ENCODE measurements around the gene TMEM164. TPM values are rescaled to one million over a fixed set of nuclear protein-coding genes. Genes with fewer than 3 reads are reported as not detected.
A peak's percentile ranks its signal among the peaks of the same experiment; 100 is the strongest.

Gene TMEM164
- total and polyA plus RNA-seq, 2 donors (not counting 1 experiment from before 2014, with no cell fraction given): 5.7 to 10.2 TPM

DNA sequence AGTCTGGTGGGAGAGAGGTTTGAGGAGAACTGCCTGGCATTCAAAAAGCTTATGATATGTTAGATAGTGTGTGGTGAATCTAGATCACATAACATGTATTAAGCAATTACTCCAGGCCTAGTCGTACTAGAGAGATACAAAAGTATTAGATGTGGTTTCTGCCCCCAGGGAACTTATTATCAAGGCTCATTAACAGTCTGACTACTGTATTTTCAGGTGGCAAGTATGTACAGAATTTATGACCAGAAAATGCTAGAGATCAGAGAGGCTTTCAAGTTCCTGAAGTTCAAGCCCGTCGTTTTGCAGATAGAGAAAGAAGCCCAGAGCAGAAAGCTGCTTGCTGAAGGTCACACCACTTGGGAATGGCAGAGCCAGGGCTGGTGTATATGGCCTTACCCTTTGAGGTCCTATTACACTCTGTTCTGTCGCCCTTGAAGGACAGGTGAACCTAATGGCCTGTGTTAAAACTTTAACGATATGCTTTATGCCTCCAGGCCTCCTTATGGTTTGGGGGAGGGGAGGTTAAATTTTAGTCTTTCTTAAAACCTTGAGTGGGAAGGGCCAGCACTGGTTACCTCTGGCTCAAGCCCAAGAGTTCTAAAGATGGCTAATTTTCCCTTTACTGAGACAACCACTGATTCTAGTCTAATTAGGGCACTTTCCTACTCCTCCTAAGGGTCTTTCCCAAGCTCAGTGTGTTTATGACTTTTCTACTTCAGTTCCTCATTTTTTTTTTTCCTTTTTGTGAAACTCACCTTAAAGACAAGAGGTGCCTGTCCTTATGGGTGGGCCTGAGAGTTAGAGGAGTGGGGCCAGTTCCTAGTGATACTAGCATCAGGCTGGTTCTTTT, 19.9 kb downstream of the TMEM164 start:
- TF ChIP-seq CTCF (conservative IDR thresholded peaks at IDR 0.05 in 1 of 2, IDR thresholded peaks at IDR 0.05 in 1 of 2; ENCODE audit: low read depth in 1 of 2, low read length in 2 of 2): no peak
- no peak for TF ChIP-seq EZH2 (IDR thresholded peaks at IDR 0.05; ENCODE audit: low read length, missing control alignments)
- Histone ChIP-seq H4K20me1 (ENCODE audit: control insufficient read depth, extremely low read depth, insufficient read depth, low read length) (no peaks in the 10 kb centered on the region), H3K27ac (ENCODE audit: insufficient read depth, low read length) (no peak overlapping the region), H3K4me3 (replicated peaks in 1 of 4; ENCODE audit: control extremely low read depth in 1 of 4, insufficient read depth in 1 of 4, low read depth in 3 of 4, low read length in 4 of 4) (no peak overlapping the region), H3K4me2 (ENCODE audit: extremely low read depth, insufficient read depth, low read length) (no peak overlapping the region), H3K27me3 (ENCODE audit: control insufficient read depth, insufficient read depth, low read length) (no peaks in the 10 kb centered on the region), H2AFZ (ENCODE audit: low read length) (no peak overlapping the region), H3K9me3 (ENCODE audit: control insufficient read depth, insufficient read depth, low read depth, low read length) (no peaks in the 10 kb centered on the region), H3K79me2 (ENCODE audit: control insufficient read depth, insufficient read depth, low read length) (no peaks in the 10 kb centered on the region), H3K4me1 (ENCODE audit: control insufficient read depth, extremely low read depth, insufficient read depth, low read length) (peaks cover 3% of the 10 kb centered on the region), H3K9ac (ENCODE audit: insufficient read depth, low read length) (no peak overlapping the region), H3K36me3 (ENCODE audit: control insufficient read depth, insufficient read depth, low read length) (no peaks in the 10 kb centered on the region)
- DNase-seq (ENCODE audit: low read depth in 2 of 2): no peak

- Histone ChIP-seq H3K4me2 (ENCODE audit: extremely low read depth, insufficient read depth, low read length) (no peak overlapping the region), H2AFZ (ENCODE audit: low read length) (no peak overlapping the region), H3K27ac (ENCODE audit: insufficient read depth, low read length) (no peak overlapping the region), H3K4me3 (replicated peaks in 1 of 4; ENCODE audit: control extremely low read depth in 1 of 4, insufficient read depth in 1 of 4, low read depth in 3 of 4, low read length in 4 of 4) (no peak overlapping the region), H3K9me3 (ENCODE audit: control insufficient read depth, insufficient read depth, low read depth, low read length) (no peaks in the 10 kb centered on the region), H3K36me3 (ENCODE audit: control insufficient read depth, insufficient read depth, low read length) (no peaks in the 10 kb centered on the region), H3K4me1 (ENCODE audit: control insufficient read depth, extremely low read depth, insufficient read depth, low read length) (peaks cover 3% of the 10 kb centered on the region), H3K9ac (ENCODE audit: insufficient read depth, low read length) (no peak overlapping the region), H3K79me2 (ENCODE audit: control insufficient read depth, insufficient read depth, low read length) (no peaks in the 10 kb centered on the region), H3K27me3 (ENCODE audit: control insufficient read depth, insufficient read depth, low read length) (no peaks in the 10 kb centered on the region), H4K20me1 (ENCODE audit: control insufficient read depth, extremely low read depth, insufficient read depth, low read length) (no peaks in the 10 kb centered on the region)
- no peak for TF ChIP-seq EZH2 (IDR thresholded peaks at IDR 0.05; ENCODE audit: low read length, missing control alignments)
- TF ChIP-seq CTCF (conservative IDR thresholded peaks at IDR 0.05 in 1 of 2, IDR thresholded peaks at IDR 0.05 in 1 of 2; ENCODE audit: low read depth in 1 of 2, low read length in 2 of 2): no peak
- no peak for DNase-seq (ENCODE audit: low read depth in 2 of 2)
Observed at GRCh38 chrX:110025395-110025794, 22.5 kb downstream of the TMEM164 start.

DNA sequence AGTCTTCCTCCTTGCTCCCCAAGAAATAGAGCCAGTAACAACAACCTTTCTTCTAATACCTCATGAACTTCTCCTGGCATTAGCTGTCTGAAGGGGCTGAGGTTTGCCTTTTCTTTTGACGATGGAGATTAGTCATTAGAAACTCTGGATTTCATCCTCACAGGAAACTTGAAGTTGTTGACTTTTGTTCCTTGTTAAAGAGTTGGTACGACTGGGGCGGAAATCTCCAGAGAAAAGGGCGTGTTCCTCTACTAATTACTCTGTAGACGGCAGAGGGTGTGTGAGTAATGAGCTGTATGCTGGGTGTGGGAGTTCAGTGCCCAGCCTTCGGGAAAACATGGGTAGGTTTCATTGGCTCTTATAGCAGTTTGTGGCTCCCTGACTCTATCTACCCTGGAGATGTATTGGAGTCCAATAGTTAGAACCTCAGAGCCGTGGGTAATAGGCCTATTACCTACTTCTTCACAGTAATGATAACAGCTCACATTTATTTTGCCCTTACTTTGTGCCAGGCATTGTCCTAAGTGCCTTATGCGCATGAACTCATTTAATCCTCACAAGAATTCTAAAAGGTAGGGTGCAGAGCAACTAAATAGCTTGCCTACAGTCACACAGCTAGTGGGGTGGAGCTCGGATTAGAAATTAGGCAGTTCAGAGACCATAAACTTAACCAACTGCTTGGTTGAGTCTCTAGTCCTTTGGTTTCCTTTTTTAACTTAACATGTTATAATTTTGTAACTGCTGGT, 23.4 kb downstream of the TMEM164 start:
- peak in 1 of 2 donors; percentile 71 for DNase-seq (ENCODE audit: low read depth in 2 of 2)
- H3K27ac ChIP-seq (ENCODE audit: insufficient read depth, low read length): no peak overlapping the region

More for the DNA sequence above, 23.4 kb downstream of the TMEM164 start:
- H3K36me3 ChIP-seq (ENCODE audit: control insufficient read depth, insufficient read depth, low read length): no peaks in the 10 kb centered on the region
- no peak overlapping the region for H3K4me3 ChIP-seq (replicated peaks in 1 of 4; ENCODE audit: control extremely low read depth in 1 of 4, insufficient read depth in 1 of 4, low read depth in 3 of 4, low read length in 4 of 4)
- no peak overlapping the region for H3K4me2 ChIP-seq (ENCODE audit: extremely low read depth, insufficient read depth, low read length)
- H3K4me1 ChIP-seq (ENCODE audit: control insufficient read depth, extremely low read depth, insufficient read depth, low read length): peaks cover 1% of the 10 kb centered on the region
- no peak overlapping the region for H3K9ac ChIP-seq (ENCODE audit: insufficient read depth, low read length)
- H2AFZ ChIP-seq (ENCODE audit: low read length): no peak overlapping the region
- H3K79me2 ChIP-seq (ENCODE audit: control insufficient read depth, insufficient read depth, low read length): no peaks in the 10 kb centered on the region
- H3K9me3 ChIP-seq (ENCODE audit: control insufficient read depth, insufficient read depth, low read depth, low read length): no peaks in the 10 kb centered on the region
- no peaks in the 10 kb centered on the region for H4K20me1 ChIP-seq (ENCODE audit: control insufficient read depth, extremely low read depth, insufficient read depth, low read length)
- no peaks in the 10 kb centered on the region for H3K27me3 ChIP-seq (ENCODE audit: control insufficient read depth, insufficient read depth, low read length)
- no peak for TF ChIP-seq CTCF (conservative IDR thresholded peaks at IDR 0.05 in 1 of 2, IDR thresholded peaks at IDR 0.05 in 1 of 2; ENCODE audit: low read depth in 1 of 2, low read length in 2 of 2)
- TF ChIP-seq EZH2 (IDR thresholded peaks at IDR 0.05; ENCODE audit: low read length, missing control alignments): no peak
